Naive thymus-derived CD4-positive, alpha-beta T cell (primary cell): ENCODE measurements around the gene SPP1. TPM values are rescaled to one million over a fixed set of nuclear protein-coding genes. Genes with fewer than 3 reads are reported as not detected.

ENCODE experiments used
- ATAC-seq: fragments of 150-1000 bp; cut with Tn5 transposase; 2 replicates; pipeline ENCODE4 v1.10.0; 2021; ENCODE audit warnings: mild to moderate bottlenecking, moderate library complexity
- CTCF ChIA-PET: fragments of 350-600 bp; sonication (Branson Sonifier 250); formaldehyde crosslinking; loops from one replicate; lab custom pipeline; 2021; ENCODE audit warnings: antibody characterized with exemption; lab: Charles Lee
- POLR2A ChIA-PET: fragments of 350-600 bp; sonication (Branson Sonifier 250); formaldehyde crosslinking; loops from one replicate; lab custom pipeline; 2021; ENCODE audit warnings: antibody characterized with exemption, inconsistent platforms; lab: Charles Lee
- DNase-seq, 9 donors: peaks; one replicate each; pipeline versions ENCODE4 v3.0.0 to v3.0.0-alpha.2; 2020 to 2022; ENCODE audit warnings: mixed read lengths in 1 of 9
- H3K27ac ChIP-seq: one replicate; pipeline ENCODE4 v1.7.0; 2013; ENCODE audit warnings: mild to moderate bottlenecking, low read depth, low read length, moderate library complexity
- H3K27me3 ChIP-seq, 2 donors: one replicate each; pipeline ENCODE4 v1.7.0; 2013; ENCODE audit warnings: low read length in 2 of 2, mild to moderate bottlenecking in 2 of 2, moderate library complexity in 2 of 2; ENCODE audit not compliant: control insufficient read depth in 2 of 2, insufficient read depth in 2 of 2
- H3K36me3 ChIP-seq, 3 experiments: 1 replicate in 2 of 3; 2 replicates in 1 of 3; pipeline ENCODE4 v1.7.0; 2013; ENCODE audit warnings: low read length in 3 of 3, mild to moderate bottlenecking in 3 of 3, moderate library complexity in 1 of 3; ENCODE audit not compliant: insufficient read depth in 3 of 3, control insufficient read depth in 2 of 3
- H3K4me1 ChIP-seq, 2 donors: one replicate each; pipeline ENCODE4 v1.7.0; 2013; ENCODE audit warnings: low read length in 2 of 2, mild to moderate bottlenecking in 2 of 2, moderate library complexity in 1 of 2; ENCODE audit not compliant: control insufficient read depth in 2 of 2, insufficient read depth in 2 of 2
- H3K4me3 ChIP-seq: 2 replicates; pipeline ENCODE4 v1.7.0; 2013; ENCODE audit warnings: mild to moderate bottlenecking, low read length
- H3K9me3 ChIP-seq, 3 experiments: 1 replicate in 2 of 3; 2 replicates in 1 of 3; pipeline ENCODE4 v1.7.0; 2013; ENCODE audit warnings: low read length in 3 of 3; ENCODE audit not compliant: control insufficient read depth in 2 of 3
- H3K27ac Mint-ChIP-seq, 9 donors: one replicate each; pipeline ENCODE4 v1.8.0; 2020 to 2022; ENCODE audit warnings: mixed read lengths in 9 of 9, mild to moderate bottlenecking in 8 of 9, moderate library complexity in 5 of 9, inconsistent platforms in 2 of 9
- H3K27me3 Mint-ChIP-seq, 5 donors: one replicate each; pipeline ENCODE4 v1.8.0; 2021 to 2022; ENCODE audit warnings: mixed read lengths in 5 of 5, mild to moderate bottlenecking in 1 of 5
- H3K36me3 Mint-ChIP-seq, 5 donors: one replicate each; pipeline ENCODE4 v1.8.0; 2020 to 2022; ENCODE audit warnings: mixed read lengths in 5 of 5, mild to moderate bottlenecking in 3 of 5, inconsistent platforms in 1 of 5
- H3K4me1 Mint-ChIP-seq, 7 donors: one replicate each; pipeline ENCODE4 v1.8.0; 2020 to 2022; ENCODE audit warnings: mixed read lengths in 7 of 7, mild to moderate bottlenecking in 3 of 7, inconsistent platforms in 1 of 7
- H3K4me3 Mint-ChIP-seq, 10 donors: one replicate each; pipeline ENCODE4 v1.8.0; 2020 to 2022; ENCODE audit warnings: mild to moderate bottlenecking in 10 of 10, mixed read lengths in 10 of 10, moderate library complexity in 6 of 10, inconsistent platforms in 2 of 10
- H3K9me3 Mint-ChIP-seq, 11 donors: one replicate each; pipeline ENCODE4 v1.8.0; 2020 to 2022; ENCODE audit warnings: mixed read lengths in 11 of 11, mild to moderate bottlenecking in 4 of 11, inconsistent platforms in 1 of 11, moderate library complexity in 1 of 11
- intact Hi-C, 2 donors: fragments of 100-400 bp; cut with micrococcal nuclease; formaldehyde crosslinking; loops; one replicate each; pipeline ENCODE4 v1.15.1; 2023
- polyA plus RNA-seq, 2 donors: library from polyadenylated mRNA; unstranded; fragments of 300-500 nt; fragmentation: Illumina TruSeq; gene quantifications; one replicate each; pipeline ENCODE4 v1.2.3, GENCODE V29; 2021
- total RNA-seq, 6 experiments: library from RNA in 5 of 6; stranded (reverse) in 5 of 6; gene quantifications; 1 replicate in 5 of 6; 2 replicates in 1 of 6; pipeline ENCODE4 v1.2.3 and lab custom pipeline; 2021 to 2026

The SPP1 gene
- total and polyA plus RNA-seq, 7 experiments from 2014 or later: 1.6 to 28.5 (median 21.6) TPM; not detected in 4

DNA sequence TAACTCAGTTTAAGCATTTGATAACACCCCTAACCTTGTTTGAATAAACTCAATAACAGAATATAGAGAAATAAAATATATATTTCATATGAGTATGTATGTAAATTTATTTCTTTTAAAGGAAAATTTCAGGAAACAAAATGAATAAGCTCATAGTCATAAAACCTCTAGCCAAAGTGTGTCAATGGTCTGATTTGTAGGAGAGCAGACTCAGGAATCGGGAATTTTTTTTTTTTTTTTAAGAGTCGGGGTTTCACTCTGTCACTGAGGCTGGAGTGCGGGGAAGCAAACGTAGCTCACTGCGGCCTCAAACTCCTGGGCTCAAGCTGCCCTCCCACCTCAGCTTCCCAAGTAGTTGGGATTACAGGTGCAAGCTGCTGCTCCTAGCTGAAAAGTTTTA is 34.4 kb downstream of the SPP1 start:
- H3K9me3 Mint-ChIP-seq: peaks cover 0 to 1% (median 0%) of the 10 kb centered on the region in 11 donors
- Histone ChIP-seq H3K4me1 (peaks cover 6 to 7% of the 10 kb centered on the region in 2 donors), H3K27ac (no peak overlapping the region), H3K36me3 (no peaks in the 10 kb centered on the region), H3K27me3 (no peaks in the 10 kb centered on the region), H3K9me3 (no peaks in the 10 kb centered on the region), H3K4me3 (no peak overlapping the region)
- no peak for DNase-seq
- intact Hi-C loops: loop anchor here (5.0 to 10.0 kb wide), 4 partner anchors 367 to 582 kb away; partner anchors contain the start of genes HERC3 (in 1 of the 2), HERC6 (in 1 of the 2) and PYURF (in 1 of the 2)
- H3K4me3 Mint-ChIP-seq: no peak overlapping the region
- H3K27ac Mint-ChIP-seq: no peak overlapping the region
- H3K27me3 Mint-ChIP-seq: peaks cover 0 to 26% (median 3%) of the 10 kb centered on the region in 5 donors
- peaks cover 26 to 58% (median 47%) of the 10 kb centered on the region in 7 donors for H3K4me1 Mint-ChIP-seq
- no peak for ATAC-seq
- CTCF ChIA-PET: no interaction called here
- H3K36me3 Mint-ChIP-seq: peaks cover 0 to 7% (median 0%) of the 10 kb centered on the region in 5 donors
- POLR2A ChIA-PET: no interaction called here

GRCh38 chr4:88010966-88011365 is 35.5 kb downstream of the SPP1 start:
- peaks cover 0 to 9% (median 0%) of the 10 kb centered on the region in 5 donors for H3K36me3 Mint-ChIP-seq
- peaks cover 0 to 20% (median 3%) of the 10 kb centered on the region in 5 donors for H3K27me3 Mint-ChIP-seq
- H3K27ac ChIP-seq: no peak overlapping the region
- no peak for DNase-seq
- no peak for ATAC-seq
- intact Hi-C loops: no loop called here
- H3K27me3 ChIP-seq: no peaks in the 10 kb centered on the region
- H3K9me3 ChIP-seq: no peaks in the 10 kb centered on the region
- peaks cover 26 to 58% (median 47%) of the 10 kb centered on the region in 7 donors for H3K4me1 Mint-ChIP-seq
- ChIA-PET CTCF (no interaction called here), POLR2A (no interaction called here)
- H3K4me3 ChIP-seq: no peak overlapping the region
- peak overlapping the region in 2 of 10 donors; percentile 0 to 6 for H3K4me3 Mint-ChIP-seq
- no peaks in the 10 kb centered on the region for H3K36me3 ChIP-seq
- H3K9me3 Mint-ChIP-seq: peaks cover 0 to 1% (median 0%) of the 10 kb centered on the region in 11 donors
- no peak overlapping the region for H3K27ac Mint-ChIP-seq
- peaks cover 6 to 7% of the 10 kb centered on the region in 2 donors for H3K4me1 ChIP-seq

DNA sequence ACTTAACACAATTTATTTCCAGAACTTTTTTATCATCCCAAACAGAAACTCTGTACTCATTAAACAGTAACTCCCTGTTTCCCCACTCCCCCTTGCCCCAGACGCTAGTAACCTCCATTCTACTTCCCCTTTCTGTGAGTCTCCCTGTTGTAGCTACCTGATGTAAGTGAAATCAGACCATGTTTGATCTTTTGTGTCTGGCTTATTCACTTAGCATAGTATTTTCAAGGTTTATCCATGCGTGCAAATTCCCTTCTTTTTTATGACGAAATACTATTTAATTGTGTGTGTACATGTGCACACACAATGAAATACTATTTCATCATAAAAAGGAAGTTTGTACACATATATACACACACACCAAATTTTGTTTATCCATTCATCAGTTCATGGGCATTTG is 37.1 kb downstream of the SPP1 start:
- Histone ChIP-seq H3K4me3 (no peak overlapping the region), H3K27ac (no peak overlapping the region), H3K27me3 (no peaks in the 10 kb centered on the region), H3K9me3 (no peaks in the 10 kb centered on the region), H3K4me1 (peaks cover 6 to 7% of the 10 kb centered on the region in 2 donors), H3K36me3 (no peaks in the 10 kb centered on the region)
- ChIA-PET CTCF (no interaction called here), POLR2A (no interaction called here)
- DNase-seq (no peak), ATAC-seq (peak; percentile 50)
- Mint-ChIP-seq H3K4me3 (peak overlapping the region in 1 of 10 donors; percentile 49), H3K9me3 (peaks cover 0 to 1% (median 0%) of the 10 kb centered on the region in 11 donors), H3K4me1 (peaks cover 22 to 54% (median 38%) of the 10 kb centered on the region in 7 donors), H3K27me3 (peaks cover 0 to 10% (median 0%) of the 10 kb centered on the region in 5 donors), H3K27ac (no peak overlapping the region), H3K36me3 (peaks cover 0 to 12% (median 0%) of the 10 kb centered on the region in 5 donors)
- intact Hi-C loops: no loop called here

DNA sequence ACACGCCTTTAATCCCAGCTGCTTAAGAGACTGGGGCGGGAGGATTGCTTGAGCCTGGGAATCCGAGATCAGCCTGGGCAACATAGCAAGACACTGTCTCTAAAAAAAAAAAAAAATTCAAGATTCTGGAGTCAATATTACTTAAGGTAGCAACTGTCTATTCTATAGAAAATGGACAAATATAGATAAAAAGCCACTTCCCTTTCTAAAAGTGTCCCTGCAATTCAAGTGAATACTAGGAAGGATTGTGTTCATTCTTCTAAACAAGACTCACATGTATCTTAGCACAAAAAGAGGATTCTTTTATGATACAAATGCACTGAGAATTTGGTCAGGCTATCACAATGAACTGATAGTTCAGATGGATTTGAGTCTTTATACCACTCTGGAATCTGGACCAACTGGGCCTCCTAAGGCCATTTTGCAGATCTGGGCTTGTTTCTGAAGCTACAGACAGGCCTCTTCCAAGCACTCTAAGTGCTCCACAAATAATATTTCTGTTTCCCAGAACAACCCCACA is 38.9 kb downstream of the SPP1 start:
- Mint-ChIP-seq H3K4me3 (no peak overlapping the region), H3K4me1 (peaks cover 15 to 48% (median 29%) of the 10 kb centered on the region in 7 donors), H3K36me3 (peaks cover 0 to 10% (median 4%) of the 10 kb centered on the region in 5 donors), H3K9me3 (no peaks in the 10 kb centered on the region), H3K27me3 (peaks cover 0 to 4% (median 0%) of the 10 kb centered on the region in 5 donors), H3K27ac (no peak overlapping the region)
- Histone ChIP-seq H3K4me3 (no peak overlapping the region), H3K36me3 (no peaks in the 10 kb centered on the region), H3K4me1 (peaks cover 0 to under 1% of the 10 kb centered on the region in 2 donors), H3K27me3 (no peaks in the 10 kb centered on the region), H3K9me3 (no peaks in the 10 kb centered on the region), H3K27ac (no peak overlapping the region)
- intact Hi-C loops: no loop called here
- no peak for ATAC-seq
- no peak for DNase-seq
- POLR2A ChIA-PET: no interaction called here
- CTCF ChIA-PET: no interaction called here

DNA sequence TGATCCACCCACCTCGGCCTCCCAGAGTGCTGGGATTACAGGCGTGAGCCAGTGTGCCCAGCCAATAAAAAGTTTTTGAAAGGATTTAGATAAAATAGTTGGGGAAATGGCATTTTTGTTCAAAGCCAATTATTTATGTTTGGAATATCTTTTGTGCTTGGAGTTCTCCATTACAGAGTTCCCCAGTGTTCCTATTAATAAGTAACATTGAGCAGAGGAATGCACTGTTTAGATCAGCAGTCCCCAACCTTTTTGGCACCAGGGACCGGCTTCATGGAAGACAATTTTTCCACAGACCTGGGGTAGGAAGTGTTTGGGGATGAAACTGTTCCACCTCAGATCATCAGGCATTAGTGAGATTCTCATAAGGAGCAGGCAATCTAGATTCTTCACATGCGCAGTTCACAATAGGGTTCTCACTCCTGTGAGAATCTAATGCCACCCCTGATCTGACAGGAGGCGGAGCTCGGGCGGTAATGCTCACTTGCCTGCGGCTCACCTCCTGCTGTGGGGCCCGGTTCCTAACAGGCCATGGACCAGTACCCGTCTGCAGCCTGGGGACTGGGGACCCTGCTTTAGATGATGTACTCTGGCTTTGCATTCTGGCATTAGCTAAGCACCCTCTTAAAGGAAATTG is 40.3 kb downstream of the SPP1 start:
- no peak for DNase-seq
- H3K4me3 ChIP-seq: no peak overlapping the region
- intact Hi-C loops: no loop called here
- no peaks in the 10 kb centered on the region for H3K4me1 ChIP-seq
- Mint-ChIP-seq H3K36me3 (peaks cover 0 to 11% (median 4%) of the 10 kb centered on the region in 5 donors), H3K9me3 (no peaks in the 10 kb centered on the region), H3K27ac (no peak overlapping the region), H3K27me3 (peaks cover 0 to 2% (median 0%) of the 10 kb centered on the region in 5 donors), H3K4me1 (peaks cover 13 to 40% (median 24%) of the 10 kb centered on the region in 7 donors), H3K4me3 (no peak overlapping the region)
- ChIA-PET POLR2A (no interaction called here), CTCF (no interaction called here)
- no peaks in the 10 kb centered on the region for H3K9me3 ChIP-seq
- no peak overlapping the region for H3K27ac ChIP-seq
- no peak for ATAC-seq
- no peaks in the 10 kb centered on the region for H3K27me3 ChIP-seq
- H3K36me3 ChIP-seq: no peaks in the 10 kb centered on the region

DNA sequence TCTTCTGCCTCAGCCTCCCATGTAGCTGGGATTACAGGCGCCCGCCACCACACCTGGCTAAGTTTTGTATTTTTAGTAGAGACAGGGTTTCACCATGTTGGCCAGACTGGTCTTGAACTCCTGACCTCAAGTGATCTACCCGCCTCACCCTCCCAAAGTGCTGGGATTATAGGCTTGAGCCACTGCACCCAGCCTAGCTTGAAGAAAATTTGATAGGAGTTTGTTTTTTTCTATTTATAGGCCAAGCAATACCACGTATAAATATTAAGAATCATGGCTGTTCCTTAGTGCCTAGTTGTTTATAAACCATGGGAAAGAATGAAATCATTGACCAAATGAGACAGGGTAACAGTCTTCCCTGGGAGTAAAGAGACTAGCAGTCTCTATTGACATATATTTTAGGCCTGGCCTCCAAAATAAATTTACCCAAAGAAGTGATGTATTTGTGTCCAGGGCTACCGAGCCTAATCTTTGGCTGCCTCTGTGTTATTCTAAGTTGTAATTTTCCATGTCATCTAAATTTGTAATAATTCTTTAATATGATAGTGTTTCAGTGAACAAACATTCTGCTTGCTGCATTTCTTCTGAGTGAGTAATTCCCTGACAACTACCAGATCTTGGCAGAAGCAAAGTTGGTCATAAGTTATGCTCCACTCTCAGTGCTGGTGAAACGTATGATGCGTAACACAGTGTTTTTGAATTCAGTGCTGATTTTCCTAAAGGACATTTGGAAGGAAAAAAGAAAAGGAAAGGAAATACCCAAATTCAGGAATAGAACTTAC is 42.2 kb downstream of the SPP1 start:
- Histone ChIP-seq H3K9me3 (no peaks in the 10 kb centered on the region), H3K36me3 (no peaks in the 10 kb centered on the region), H3K27ac (no peak overlapping the region), H3K4me1 (no peaks in the 10 kb centered on the region), H3K27me3 (no peaks in the 10 kb centered on the region), H3K4me3 (no peak overlapping the region)
- H3K4me1 Mint-ChIP-seq: peaks cover 5 to 22% (median 11%) of the 10 kb centered on the region in 7 donors
- ATAC-seq (no peak), DNase-seq (no peak)
- no peak overlapping the region for H3K4me3 Mint-ChIP-seq
- H3K36me3 Mint-ChIP-seq: peaks cover 7 to 20% (median 11%) of the 10 kb centered on the region in 5 donors
- POLR2A ChIA-PET: interaction anchor here (0.6 kb wide), 1 partner anchor 270 kb away, joined by 3 read pairs; no protein-coding TSS in a partner anchor
- intact Hi-C loops: no loop called here
- no peaks in the 10 kb centered on the region for H3K27me3 Mint-ChIP-seq
- CTCF ChIA-PET: no interaction called here
- H3K9me3 Mint-ChIP-seq: no peaks in the 10 kb centered on the region
- no peak overlapping the region for H3K27ac Mint-ChIP-seq
